NT2/D1 (cell line): ENCODE measurements around the gene FAF2.

Experiments used
- YY1 ChIP-seq: IDR thresholded peaks from 2 replicates; pipeline ENCODE4 v1.6.1; 2011; ENCODE audit not compliant: insufficient read length, insufficient read depth
- ZNF274 ChIP-seq: IDR thresholded peaks from 2 replicates; pipeline ENCODE4 v1.6.1; 2011; ENCODE audit warnings: mild to moderate bottlenecking, low read depth, low read length

DNA sequence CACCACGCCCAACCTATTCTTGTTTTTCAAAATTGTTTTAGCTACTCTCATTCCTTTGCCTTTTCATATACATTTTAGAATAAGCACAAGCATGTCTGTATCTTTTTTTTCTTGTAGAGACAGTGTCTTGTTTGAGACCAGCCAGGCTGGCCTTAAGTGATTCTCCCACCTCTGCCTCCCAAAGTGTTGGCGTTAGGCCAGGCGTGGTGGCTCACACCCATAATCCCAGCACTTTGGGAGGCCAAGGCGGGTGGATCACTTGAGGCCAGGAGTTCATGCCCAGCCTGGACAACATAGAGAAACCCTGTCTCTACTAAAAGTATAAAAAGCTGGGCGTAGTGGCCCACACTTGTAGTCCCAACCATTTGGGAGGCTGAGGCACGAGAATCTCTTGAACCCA lies 76.0 kb downstream of the FAF2 start:
- TF ChIP-seq YY1 (no peak), ZNF274 (no peak)
